ENCODE measurements around the gene SPAG9. TPM values are rescaled to one million over a fixed set of nuclear protein-coding genes. Genes with fewer than 3 reads are reported as not detected.
A peak's percentile ranks its signal among the peaks of the same experiment; 100 is the strongest.

The SPAG9 gene
- total and polyA plus RNA-seq, 2 donors (not counting 1 experiment from before 2014, with no cell fraction given) = 8.6 to 64.1 TPM

- peaks cover 41% of the 10 kb centered on the region for H3K79me2 ChIP-seq (ENCODE audit: control insufficient read depth, insufficient read depth, low read length)
- H4K20me1 ChIP-seq (ENCODE audit: control insufficient read depth, insufficient read depth, low read length, poor library complexity, severe bottlenecking) = no peaks in the 10 kb centered on the region
- peak overlapping the region in 1 of 2 donors; percentile 37 for H3K27ac ChIP-seq (ENCODE audit: low read length in 2 of 2)
Observed at GRCh38 chr17:51154176-51154575, 33.5 kb upstream of the SPAG9 start.

More at GRCh38 chr17:51154176-51154575, 33.5 kb upstream of the SPAG9 start:
- intact Hi-C loops (cut with micrococcal nuclease) = loop anchor here (5.0 kb wide), 1 partner anchor 302 kb away; no protein-coding TSS in a partner anchor
- ChIA-PET POLR2A (interaction anchor here (0.8 kb wide), 2 partner anchors 8 to 1390 kb away, joined by 3 to 5 read pairs; partner anchors contain the start of gene FAM117A), CTCF (interaction anchor here (1.1 to 2.3 kb wide), 5 partner anchors 11 to 302 kb away, joined by 5 to 17 read pairs (median 6); partner anchors contain the start of genes NME2 and TOB1)
- no peaks in the 10 kb centered on the region for H3K27me3 Mint-ChIP-seq
- H3K4me3 Mint-ChIP-seq = no peak overlapping the region
- Histone ChIP-seq H3K4me1 (ENCODE audit: control insufficient read depth in 2 of 2, insufficient read depth in 2 of 2, low read length in 2 of 2) (peaks cover 16 to 23% of the 10 kb centered on the region in 2 donors), H2AFZ (ENCODE audit: insufficient read depth, low read depth, low read length, poor library complexity, severe bottlenecking) (peak overlapping the region; percentile 90), H3K9me3 (ENCODE audit: control extremely low read depth in 1 of 3, control insufficient read depth in 2 of 3, insufficient read depth in 1 of 3, low read length in 2 of 3) (no peaks in the 10 kb centered on the region), H3K9ac (ENCODE audit: low read length) (peak overlapping the region; percentile 79), H3K36me3 (replicated peaks in 1 of 2; ENCODE audit: control extremely low read depth in 1 of 2, control insufficient read depth in 1 of 2, extremely low read depth in 1 of 2, insufficient read depth in 2 of 2, low read length in 1 of 2) (peaks cover 7 to 8% of the 10 kb centered on the region in 2 experiments), H3K27me3 (replicated peaks in 1 of 4; ENCODE audit: control extremely low read depth in 1 of 4, control insufficient read depth in 3 of 4, insufficient read depth in 4 of 4, low read length in 3 of 4) (no peaks in the 10 kb centered on the region), H3K4me3 (ENCODE audit: control extremely low read depth in 1 of 5, extremely low read depth in 1 of 5, insufficient read depth in 1 of 5, low read depth in 2 of 5, low read length in 4 of 5) (peak overlapping the region; percentile 55 to 86 (median 81)), H3K4me2 (replicated peaks; ENCODE audit: low read depth, low read length, poor library complexity, severe bottlenecking) (peak overlapping the region; percentile 85)
- WGBS (ENCODE audit: insufficient coverage) = 17% methylated on average over 1 of the region's 6 CpGs
- no peak for ATAC-seq (ENCODE audit: low read depth)
- TF ChIP-seq EZH2 (IDR thresholded peaks at IDR 0.05; ENCODE audit: borderline replicate concordance, insufficient read depth, low read depth, low read length, poor library complexity, severe bottlenecking) (no peak), CTCF (IDR thresholded peaks at IDR 0.05) (no peak)
- peak; percentile 17 for DNase-seq
- no peaks in the 10 kb centered on the region for H3K9me3 Mint-ChIP-seq (ENCODE audit: insufficient read depth)
- H3K27ac Mint-ChIP-seq = no peak overlapping the region
- peaks cover 7% of the 10 kb centered on the region for H3K4me1 Mint-ChIP-seq

All from B cell (primary cell).